Adipocyte (in vitro differentiated cells): ENCODE data around the gene GALNT10.
A peak's percentile ranks its signal among the peaks of the same experiment; 100 is the strongest.

ENCODE experiments used
- DNase-seq: peaks from one replicate; pipeline ENCODE4 v3.0.0-alpha.2; 2015; ENCODE audit warnings: low read depth
- H3K27me3 ChIP-seq: replicated peaks from 2 replicates; pipeline ENCODE4 v1.7.0; 2013; ENCODE audit warnings: mild to moderate bottlenecking, low read length, moderate library complexity; ENCODE audit not compliant: control insufficient read depth, insufficient read depth
- H3K36me3 ChIP-seq: 2 replicates; pipeline ENCODE4 v1.7.0; 2013; ENCODE audit warnings: low read length, mild to moderate bottlenecking, moderate library complexity; ENCODE audit not compliant: control insufficient read depth, insufficient read depth, severe bottlenecking
- H3K4me1 ChIP-seq: 2 replicates; pipeline ENCODE4 v1.7.0; 2013; ENCODE audit warnings: mild to moderate bottlenecking, low read length, moderate library complexity; ENCODE audit not compliant: control insufficient read depth, insufficient read depth
- H3K4me3 ChIP-seq: 2 replicates; pipeline ENCODE4 v1.7.0; 2013; ENCODE audit warnings: mild to moderate bottlenecking, low read length, moderate library complexity
- H3K9ac ChIP-seq: 2 replicates; pipeline ENCODE4 v1.7.0; 2013; ENCODE audit warnings: mild to moderate bottlenecking, low read length, moderate library complexity
- H3K9me3 ChIP-seq: 2 replicates; pipeline ENCODE4 v1.7.0; 2013; ENCODE audit warnings: mild to moderate bottlenecking, low read length, moderate library complexity; ENCODE audit not compliant: control insufficient read depth

Gene GALNT10

GRCh38 chr5:154237946-154238345, 47.4 kb downstream of the GALNT10 start:
- no peak for DNase-seq
- H3K27me3 ChIP-seq, result no peaks in the 10 kb centered on the region
- H3K36me3 ChIP-seq, result no peaks in the 10 kb centered on the region
- H3K9me3 ChIP-seq, result no peaks in the 10 kb centered on the region
- H3K9ac ChIP-seq, result no peak overlapping the region
- H3K4me1 ChIP-seq, result peaks cover 7% of the 10 kb centered on the region
- H3K4me3 ChIP-seq, result no peak overlapping the region

GRCh38 chr5:154238776-154239481, 48.4 kb downstream of the GALNT10 start:
- Histone ChIP-seq H3K9me3 (no peaks in the 10 kb centered on the region), H3K36me3 (no peaks in the 10 kb centered on the region), H3K4me1 (peaks cover 7% of the 10 kb centered on the region), H3K9ac (no peak overlapping the region), H3K27me3 (no peaks in the 10 kb centered on the region), H3K4me3 (no peak overlapping the region)
- no peak for DNase-seq

GRCh38 chr5:154240595-154240994, 50.1 kb downstream of the GALNT10 start:
- peaks cover 7% of the 10 kb centered on the region for H3K4me1 ChIP-seq
- H3K4me3 ChIP-seq, result no peak overlapping the region
- no peak overlapping the region for H3K9ac ChIP-seq
- no peaks in the 10 kb centered on the region for H3K27me3 ChIP-seq
- H3K9me3 ChIP-seq, result no peaks in the 10 kb centered on the region
- no peaks in the 10 kb centered on the region for H3K36me3 ChIP-seq
- DNase-seq, result no peak

- H3K9me3 ChIP-seq, result no peaks in the 10 kb centered on the region
- H3K4me1 ChIP-seq, result peaks cover 7% of the 10 kb centered on the region
- no peak for DNase-seq
- H3K36me3 ChIP-seq, result no peaks in the 10 kb centered on the region
- no peaks in the 10 kb centered on the region for H3K27me3 ChIP-seq
- no peak overlapping the region for H3K9ac ChIP-seq
- H3K4me3 ChIP-seq, result no peak overlapping the region
Measured at GRCh38 chr5:154241021-154241420, 50.5 kb downstream of the GALNT10 start.

GRCh38 chr5:154242442-154242841, 51.9 kb downstream of the GALNT10 start:
- H3K9ac ChIP-seq, result no peak overlapping the region
- no peaks in the 10 kb centered on the region for H3K27me3 ChIP-seq
- H3K9me3 ChIP-seq, result no peaks in the 10 kb centered on the region
- no peak for DNase-seq
- H3K36me3 ChIP-seq, result no peaks in the 10 kb centered on the region
- H3K4me3 ChIP-seq, result no peak overlapping the region
- H3K4me1 ChIP-seq, result peaks cover 7% of the 10 kb centered on the region

- H3K9ac ChIP-seq, result no peak overlapping the region
- peaks cover 7% of the 10 kb centered on the region for H3K4me1 ChIP-seq
- H3K4me3 ChIP-seq, result no peak overlapping the region
- no peak for DNase-seq
- no peaks in the 10 kb centered on the region for H3K27me3 ChIP-seq
- H3K9me3 ChIP-seq, result no peaks in the 10 kb centered on the region
- H3K36me3 ChIP-seq, result no peaks in the 10 kb centered on the region
Measured at GRCh38 chr5:154242964-154243376, 52.4 kb downstream of the GALNT10 start.

- no peaks in the 10 kb centered on the region for H3K9me3 ChIP-seq
- no peak overlapping the region for H3K9ac ChIP-seq
- H3K4me3 ChIP-seq, result no peak overlapping the region
- DNase-seq, result peak; percentile 14
- H3K27me3 ChIP-seq, result no peaks in the 10 kb centered on the region
- H3K4me1 ChIP-seq, result peaks cover 5% of the 10 kb centered on the region
- H3K36me3 ChIP-seq, result no peaks in the 10 kb centered on the region
Measured at GRCh38 chr5:154243736-154244135, 53.2 kb downstream of the GALNT10 start.

- H3K36me3 ChIP-seq, result no peaks in the 10 kb centered on the region
- no peaks in the 10 kb centered on the region for H3K9me3 ChIP-seq
- DNase-seq, result no peak
- H3K4me3 ChIP-seq, result no peak overlapping the region
- no peak overlapping the region for H3K9ac ChIP-seq
- H3K27me3 ChIP-seq, result no peaks in the 10 kb centered on the region
- H3K4me1 ChIP-seq, result peaks cover under 1% of the 10 kb centered on the region
Measured at GRCh38 chr5:154244476-154244875, 53.9 kb downstream of the GALNT10 start.

GRCh38 chr5:154248691-154249090, 58.2 kb downstream of the GALNT10 start:
- no peaks in the 10 kb centered on the region for H3K27me3 ChIP-seq
- no peaks in the 10 kb centered on the region for H3K9me3 ChIP-seq
- peaks cover 8% of the 10 kb centered on the region for H3K4me1 ChIP-seq
- no peak for DNase-seq
- no peak overlapping the region for H3K9ac ChIP-seq
- H3K36me3 ChIP-seq, result no peaks in the 10 kb centered on the region
- no peak overlapping the region for H3K4me3 ChIP-seq

- Histone ChIP-seq H3K4me1 (peaks cover 8% of the 10 kb centered on the region), H3K36me3 (no peaks in the 10 kb centered on the region), H3K9ac (no peak overlapping the region), H3K9me3 (no peaks in the 10 kb centered on the region), H3K27me3 (no peaks in the 10 kb centered on the region), H3K4me3 (no peak overlapping the region)
- DNase-seq, result no peak
Measured at GRCh38 chr5:154249826-154250225, 59.3 kb downstream of the GALNT10 start.

GRCh38 chr5:154251529-154251928, 61.0 kb downstream of the GALNT10 start:
- H3K4me3 ChIP-seq, result no peak overlapping the region
- H3K9ac ChIP-seq, result no peak overlapping the region
- no peaks in the 10 kb centered on the region for H3K27me3 ChIP-seq
- no peaks in the 10 kb centered on the region for H3K9me3 ChIP-seq
- no peak for DNase-seq
- no peaks in the 10 kb centered on the region for H3K36me3 ChIP-seq
- H3K4me1 ChIP-seq, result peaks cover 8% of the 10 kb centered on the region

GRCh38 chr5:154253807-154254206, 63.3 kb downstream of the GALNT10 start:
- Histone ChIP-seq H3K4me3 (no peak overlapping the region), H3K4me1 (peaks cover 8% of the 10 kb centered on the region), H3K36me3 (no peaks in the 10 kb centered on the region), H3K27me3 (no peaks in the 10 kb centered on the region), H3K9me3 (no peaks in the 10 kb centered on the region), H3K9ac (no peak overlapping the region)
- DNase-seq, result no peak
